H1 (cell line): ENCODE measurements around the gene PHRF1. TPM values are rescaled to one million over a fixed set of nuclear protein-coding genes. Genes with fewer than 3 reads are reported as not detected.

Source experiments
- CEBPB ChIP-seq: IDR thresholded peaks from 2 replicates; pipeline ENCODE4 v1.6.1; 2012; ENCODE audit warnings: low read depth, low read length
- EGR1 ChIP-seq: IDR thresholded peaks from 2 replicates; pipeline ENCODE4 v1.6.1; 2011; ENCODE audit warnings: low read depth, low read length, borderline replicate concordance
- PHF8 ChIP-seq: fragments of 200-600 bp; sonication (generic); conservative IDR thresholded peaks from 2 replicates; pipeline ENCODE4 v1.7.1; 2012; ENCODE audit warnings: low read depth, mild to moderate bottlenecking, inconsistent platforms, low read length, moderate library complexity
- RBBP5 ChIP-seq: IDR thresholded peaks from 2 replicates; pipeline ENCODE4 v1.7.1; 2012; ENCODE audit warnings: low read depth, mild to moderate bottlenecking, inconsistent platforms, low read length, moderate library complexity, borderline replicate concordance
- SP4 ChIP-seq: IDR thresholded peaks from 2 replicates; pipeline ENCODE4 v1.6.1; 2012; ENCODE audit warnings: low read length, inconsistent platforms
- TAF1 ChIP-seq: IDR thresholded peaks from 2 replicates; pipeline ENCODE4 v1.6.1; 2011; ENCODE audit warnings: mild to moderate bottlenecking, low read depth, low read length
- USF2 ChIP-seq: IDR thresholded peaks from 2 replicates; pipeline ENCODE4 v1.6.1; 2011; ENCODE audit warnings: low read length, improper control_type of control experiment
- polyA plus RNA-seq, 7 experiments: library from polyadenylated mRNA; depleted of rRNA in 3 of 7; stranded (reverse) in 5 of 7; unstranded in 2 of 7; fragments of >200 nt in 5 of 7; fragments of 200-250 nt in 2 of 7; gene quantifications; 1 replicate in 5 of 7; 2 replicates in 1 of 7; 4 replicates in 1 of 7; pipeline versions ENCODE4 v1.2.1 to v1.2.3, GENCODE V29; 2011 to 2013; ENCODE audit warnings: missing spikeins in 2 of 7, mixed read lengths in 2 of 7
- total RNA-seq: library from RNA; stranded (reverse); fragmentation: NEBNext Ultra II Directional; extraction: Animal tissue kit (Norgen Biotek cat#: 25700); gene quantifications from 2 replicates; pipeline ENCODE4 v1.2.1, GENCODE V29; 2021

Gene PHRF1
- total and polyA plus RNA-seq, 2 of the 8 experiments (the other 6 are each of a cell fraction or from before 2014, with no cell fraction given), result 13.4 to 37.3 TPM

GRCh38 chr11:581342-581741, 5.1 kb downstream of the PHRF1 start (continued):
- TF ChIP-seq USF2 (no peak), SP4 (no peak), TAF1 (no peak), CEBPB (no peak), EGR1 (no peak), PHF8 (no peak), RBBP5 (no peak)
